ENCODE measurements around the gene PATL2. TPM values are rescaled to one million over a fixed set of nuclear protein-coding genes. Genes with fewer than 3 reads are reported as not detected.
"Not testable (repeated sequence)": the region's sequence is repeated elsewhere in the genome, so short reads cannot be mapped to it uniquely, and the experiment has no call there.

The PATL2 gene
- total RNA-seq, 1 donor from 2014 or later, result 3.3 TPM

- intact Hi-C loops (cut with DNase I); DNase-seq (ENCODE audit: missing footprints); ATAC-seq: not testable (repeated sequence)
These were observed 10.4 kb downstream of the PATL2 start for GRCh38 chr15:44700676-44701075.

- ATAC-seq, result no peak
These were observed 12.5 kb downstream of the PATL2 start for GRCh38 chr15:44698641-44699040.

GRCh38 chr15:44697014-44697413 is 14.1 kb downstream of the PATL2 start:
- intact Hi-C loops (cut with DNase I), result no loop called here
- ATAC-seq (no peak), DNase-seq (ENCODE audit: missing footprints) (no peak)

More at GRCh38 chr15:44698641-44699040, 12.5 kb downstream of the PATL2 start:
- intact Hi-C loops (cut with DNase I), result no loop called here
- no peak for DNase-seq (ENCODE audit: missing footprints)

GRCh38 chr15:44695294-44695693 is 15.8 kb downstream of the PATL2 start:
- intact Hi-C loops (cut with DNase I), result no loop called here
- ATAC-seq (no peak), DNase-seq (ENCODE audit: missing footprints) (no peak)

GRCh38 chr15:44694416-44694815 is 16.7 kb downstream of the PATL2 start:
- intact Hi-C loops (cut with DNase I), result no loop called here
- no peak for DNase-seq (ENCODE audit: missing footprints)
- ATAC-seq, result no peak

- ATAC-seq, result no peak
- intact Hi-C loops (cut with DNase I), result no loop called here
- DNase-seq (ENCODE audit: missing footprints), result no peak
These were observed 18.5 kb downstream of the PATL2 start for GRCh38 chr15:44692659-44693058.

GRCh38 chr15:44690245-44690644 is 20.9 kb downstream of the PATL2 start:
- intact Hi-C loops (cut with DNase I); ATAC-seq; DNase-seq (ENCODE audit: missing footprints): not testable (repeated sequence)

- intact Hi-C loops (cut with DNase I); ATAC-seq; DNase-seq (ENCODE audit: missing footprints): not testable (repeated sequence)
These were observed 21.8 kb downstream of the PATL2 start for GRCh38 chr15:44689318-44689717.

GRCh38 chr15:44682809-44683682 is 28.1 kb downstream of the PATL2 start:
- ATAC-seq; intact Hi-C loops (cut with DNase I): not testable (repeated sequence)
- DNase-seq (ENCODE audit: missing footprints), result peak; percentile 79

GRCh38 chr15:44682211-44682610 is 28.9 kb downstream of the PATL2 start:
- DNase-seq (ENCODE audit: missing footprints) (no peak), ATAC-seq (peak; percentile 62)
- intact Hi-C loops (cut with DNase I), result no loop called here

GRCh38 chr15:44676676-44677075 is 34.4 kb downstream of the PATL2 start:
- intact Hi-C loops (cut with DNase I), result no loop called here
- DNase-seq (ENCODE audit: missing footprints) (no peak), ATAC-seq (no peak)

GRCh38 chr15:44675911-44676310 is 35.2 kb downstream of the PATL2 start:
- ATAC-seq (no peak), DNase-seq (ENCODE audit: missing footprints) (no peak)
- intact Hi-C loops (cut with DNase I), result no loop called here

GRCh38 chr15:44673639-44674038 is 37.5 kb downstream of the PATL2 start:
- intact Hi-C loops (cut with DNase I), result loop anchor here (5.0 kb wide), 1 partner anchor 84 kb away; no protein-coding TSS in a partner anchor
- no peak for ATAC-seq
- no peak for DNase-seq (ENCODE audit: missing footprints)

GRCh38 chr15:44670087-44670950 is 40.8 kb downstream of the PATL2 start:
- intact Hi-C loops (cut with DNase I), result loop anchor here (5.0 kb wide), 1 partner anchor 87 kb away; no protein-coding TSS in a partner anchor
- DNase-seq (ENCODE audit: missing footprints) (no peak), ATAC-seq (no peak)

- intact Hi-C loops (cut with DNase I), result no loop called here
These were observed 42.2 kb downstream of the PATL2 start for GRCh38 chr15:44668921-44669320.

GRCh38 chr15:44667039-44667360 is 44.1 kb downstream of the PATL2 start:
- intact Hi-C loops (cut with DNase I), result no loop called here
- ATAC-seq, result no peak
- DNase-seq (ENCODE audit: missing footprints), result no peak

More at GRCh38 chr15:44668921-44669320, 42.2 kb downstream of the PATL2 start:
- DNase-seq (ENCODE audit: missing footprints) (no peak), ATAC-seq (no peak)

GRCh38 chr15:44666210-44667038 is 44.7 kb downstream of the PATL2 start:
- DNase-seq (ENCODE audit: missing footprints) (no peak), ATAC-seq (no peak)
- intact Hi-C loops (cut with DNase I), result no loop called here

- DNase-seq (ENCODE audit: missing footprints), result peak; percentile 99
- intact Hi-C loops (cut with DNase I), result loop anchor here (1.0 kb wide), 2 partner anchors 48 to 75 kb away; partner anchors contain the start of genes B2M and PATL2
- peak; percentile 99 for ATAC-seq
These were observed 47.5 kb downstream of the PATL2 start, which contains the start of gene SPG11 for GRCh38 chr15:44663410-44664308. TSS of gene SPG11 (minus strand) at chr15:44663662. CDS start at chr15:44663647, 15 bp downstream.
